HepG2 (cell line): ENCODE results near the gene NEIL1. TPM values are rescaled to one million over a fixed set of nuclear protein-coding genes. Genes with fewer than 3 reads are reported as not detected.

Source experiments
- ASH2L ChIP-seq: fragments of 300-600, 200-600 bp; sonication (generic); IDR thresholded peaks from 2 replicates; pipeline ENCODE4 v1.7.0; 2017; ENCODE audit warnings: low read depth, mild to moderate bottlenecking, moderate library complexity, mixed read lengths, low read length; ENCODE audit not compliant: insufficient read length
- BRCA1 ChIP-seq: sonication (generic); formaldehyde crosslinking; IDR thresholded peaks from 2 replicates; pipeline ENCODE4 v1.4.0; 2020; ENCODE audit warnings: missing genetic modification reagents
- CC2D1A ChIP-seq: sonication (generic); formaldehyde crosslinking; IDR thresholded peaks from 2 replicates; pipeline ENCODE4 v1.8.1; 2023; ENCODE audit warnings: mild to moderate bottlenecking, missing genetic modification reagents
- CENPT ChIP-seq: sonication (generic); formaldehyde crosslinking; IDR thresholded peaks from 2 replicates; pipeline ENCODE4 v1.8.0; 2022; ENCODE audit warnings: low read depth, mild to moderate bottlenecking, moderate library complexity, missing genetic modification reagents
- DNMT1 ChIP-seq: sonication (generic); formaldehyde crosslinking; IDR thresholded peaks from 2 replicates; pipeline ENCODE4 v1.5.1; 2020; ENCODE audit warnings: mild to moderate bottlenecking, missing genetic modification reagents
- GMEB2 ChIP-seq: IDR thresholded peaks from 2 replicates; pipeline ENCODE4 v1.6.1; 2016; ENCODE audit warnings: missing biosample characterization, missing genetic modification reagents, low read depth
- HNF4A ChIP-seq: sonication (generic); formaldehyde crosslinking; IDR thresholded peaks from 2 replicates; pipeline ENCODE4 v1.4.0; 2020; ENCODE audit warnings: missing genetic modification reagents
- KDM4B ChIP-seq: sonication (generic); formaldehyde crosslinking; IDR thresholded peaks from 2 replicates; pipeline ENCODE4 v1.4.0; 2020; ENCODE audit warnings: missing genetic modification reagents
- KLF9 ChIP-seq: IDR thresholded peaks from 2 replicates; pipeline ENCODE4 v1.6.1; 2016; ENCODE audit warnings: low read depth
- NONO ChIP-seq, 2 experiments: fragments of 450-650 bp in 1 of 2; sonication (generic) in 1 of 2; formaldehyde crosslinking in 1 of 2; IDR thresholded peaks in 1 of 2; conservative IDR thresholded peaks in 1 of 2; 2 replicates each; pipeline versions ENCODE4 v1.6.1 to v1.8.0; 2017 to 2022; ENCODE audit warnings: mild to moderate bottlenecking in 1 of 2, missing genetic modification reagents in 1 of 2, moderate library complexity in 1 of 2
- POLR2A ChIP-seq, 2 experiments: IDR thresholded peaks; 2 replicates each; pipeline ENCODE4 v1.6.1; 2011; ENCODE audit warnings: low read depth in 2 of 2, low read length in 2 of 2, mild to moderate bottlenecking in 1 of 2, moderate library complexity in 1 of 2; ENCODE audit not compliant: insufficient read depth in 1 of 2
- PRDM10 ChIP-seq: sonication (generic); formaldehyde crosslinking; IDR thresholded peaks from 2 replicates; pipeline ENCODE4 v1.4.0; 2020; ENCODE audit warnings: low read depth, missing genetic modification reagents
- RBM22 ChIP-seq: fragments of 200-400 bp; formaldehyde crosslinking; optimal IDR thresholded peaks from 2 replicates; pipeline ENCODE3; 2017; ENCODE audit warnings: mild to moderate bottlenecking, low read length, moderate library complexity
- SIN3A ChIP-seq: IDR thresholded peaks from 2 replicates; pipeline ENCODE4 v1.6.1; 2011; ENCODE audit warnings: low read depth, mild to moderate bottlenecking, control low read depth, low read length, borderline replicate concordance
- SIN3B ChIP-seq: fragments of 150-350 bp; IDR thresholded peaks from 2 replicates; pipeline ENCODE4 v1.6.1; 2014; ENCODE audit warnings: low read length
- ZBTB2 ChIP-seq: sonication (generic); formaldehyde crosslinking; IDR thresholded peaks from 2 replicates; pipeline ENCODE4 v1.8.0; 2022; ENCODE audit warnings: low read depth, missing genetic modification reagents
- ZKSCAN5 ChIP-seq: sonication (generic); formaldehyde crosslinking; IDR thresholded peaks from 2 replicates; pipeline ENCODE4 v1.5.1; 2020; ENCODE audit warnings: mild to moderate bottlenecking, missing genetic modification reagents
- ZNF20 ChIP-seq: sonication (generic); formaldehyde crosslinking; IDR thresholded peaks from 2 replicates; pipeline ENCODE4 v1.4.0; 2020; ENCODE audit warnings: mild to moderate bottlenecking, moderate library complexity, missing genetic modification reagents
- ZNF224 ChIP-seq: sonication (generic); formaldehyde crosslinking; IDR thresholded peaks from 2 replicates; pipeline ENCODE4 v1.5.0; 2020; ENCODE audit warnings: mild to moderate bottlenecking, missing genetic modification reagents
- ZNF33A ChIP-seq: sonication (generic); formaldehyde crosslinking; IDR thresholded peaks from 2 replicates; pipeline ENCODE4 v1.5.1; 2020; ENCODE audit warnings: missing genetic modification reagents, mild to moderate bottlenecking, moderate library complexity, borderline replicate concordance
- ZNF710 ChIP-seq: sonication (generic); formaldehyde crosslinking; IDR thresholded peaks from 2 replicates; pipeline ENCODE4 v1.5.0; 2020; ENCODE audit warnings: mild to moderate bottlenecking, missing genetic modification reagents, borderline replicate concordance
- ZNF780A ChIP-seq: sonication (generic); formaldehyde crosslinking; IDR thresholded peaks from 2 replicates; pipeline ENCODE4 v1.8.0; 2022; ENCODE audit warnings: mild to moderate bottlenecking, missing genetic modification reagents, moderate library complexity
- polyA plus RNA-seq, 8 experiments: library from polyadenylated mRNA; depleted of rRNA in 3 of 8; stranded (reverse) in 7 of 8; unstranded in 1 of 8; fragments of >200 nt; fragmentation: Illumina TruSeq in 4 of 8; extraction: Trizol in 4 of 8; gene quantifications; 2 replicates each; pipeline versions ENCODE4 v1.2.1 to v1.2.3, GENCODE V29; 2011 to 2016; ENCODE audit warnings: low read depth in 4 of 8, missing spikeins in 1 of 8, mixed read lengths in 1 of 8; ENCODE audit not compliant: insufficient read depth in 1 of 8
- total RNA-seq, 5 experiments: library from RNA; depleted of rRNA; stranded (reverse); fragments of >200 nt; fragmentation: Illumina TruSeq; extraction: Trizol; gene quantifications; 2 replicates each; pipeline ENCODE4 v1.2.3, GENCODE V29; 2016; ENCODE audit warnings: low read depth in 1 of 5

Gene NEIL1
- total and polyA plus RNA-seq, 2 of the 13 experiments (the other 11 are each of a cell fraction or from before 2014, with no cell fraction given), result 10.4 to 15.5 TPM

- TF ChIP-seq ZBTB2 (CRISPR knock-in tag) (peak; percentile 85; the same call in 1 of the 2 replicates), KLF9 (CRISPR knock-in tag) (0 out of 2 replicates have a peak, but pooled peaks have one; percentile 89), KDM4B (peak; percentile 8; the same call in 1 of the 2 replicates), ZNF20 (CRISPR knock-in tag) (no peak), ZNF780A (0 out of 2 replicates have a peak, but pooled peaks have one; percentile 20), ZNF33A (CRISPR knock-in tag) (no peak), POLR2A (IDR thresholded peaks at IDR 0.05; ENCODE audit: insufficient read depth in 1 of 2, low read depth in 2 of 2, low read length in 2 of 2) (no peak), ASH2L (peak; percentile 92), PRDM10 (CRISPR knock-in tag) (no peak), ZKSCAN5 (CRISPR knock-in tag) (no peak), CC2D1A (CRISPR knock-in tag) (no peak), NONO (IDR thresholded peaks at IDR 0.05) (no peak), NONO (CRISPR knock-in tag; conservative IDR thresholded peaks at IDR 0.05) (no peak), BRCA1 (CRISPR knock-in tag) (no peak), HNF4A (CRISPR knock-in tag) (peak; percentile 91), GMEB2 (no peak), DNMT1 (CRISPR knock-in tag) (no peak), ZNF710 (CRISPR knock-in tag) (no peak), ZNF224 (CRISPR knock-in tag) (no peak), SIN3B (no peak), RBM22 (peak; percentile 47), CENPT (CRISPR knock-in tag) (no peak), SIN3A (peak; percentile 34; the same call in 1 of the 2 replicates)
These were observed 21.9 kb downstream of the NEIL1 start (continued) for GRCh38 chr15:75368689-75369239.
